Fibroblast of lung (primary cell): ENCODE results near the gene BTBD9. TPM values are rescaled to one million over a fixed set of nuclear protein-coding genes. Genes with fewer than 3 reads are reported as not detected.

Experiments used
- DNase-seq, 2 donors: peaks; one replicate each; pipeline versions ENCODE4 v3.0.0 to v3.0.0-alpha.2; 2010; ENCODE audit warnings: low read depth in 2 of 2
- H2AFZ ChIP-seq: 2 replicates; pipeline ENCODE4 v1.5.1; 2012; ENCODE audit warnings: low read length, control low read depth, inconsistent platforms
- H3K27ac ChIP-seq: 2 replicates; pipeline ENCODE4 v1.5.1; 2011; ENCODE audit warnings: low read length, control low read depth; ENCODE audit not compliant: insufficient read depth
- H3K27me3 ChIP-seq: 2 replicates; pipeline ENCODE4 v1.5.1; 2011; ENCODE audit warnings: mild to moderate bottlenecking, low read length; ENCODE audit not compliant: control insufficient read depth, insufficient read depth
- H3K36me3 ChIP-seq: 2 replicates; pipeline ENCODE4 v1.5.1; 2011; ENCODE audit warnings: low read length; ENCODE audit not compliant: control insufficient read depth, insufficient read depth
- H3K4me1 ChIP-seq: 2 replicates; pipeline ENCODE4 v1.5.1; 2011; ENCODE audit warnings: low read length; ENCODE audit not compliant: control insufficient read depth, insufficient read depth; ENCODE audit errors: extremely low read depth
- H3K4me2 ChIP-seq: 2 replicates; pipeline ENCODE4 v1.5.1; 2011; ENCODE audit warnings: low read length, control low read depth; ENCODE audit not compliant: insufficient read depth; ENCODE audit errors: extremely low read depth
- H3K4me3 ChIP-seq, 4 experiments: fragments of 200-600 bp in 1 of 4; sonication (generic) in 1 of 4; replicated peaks in 1 of 4; 2 replicates each; pipeline ENCODE4 v1.5.1; 2011 to 2016; ENCODE audit warnings: low read length in 4 of 4, low read depth in 3 of 4, mild to moderate bottlenecking in 3 of 4, control low read depth in 2 of 4, inconsistent platforms in 1 of 4, mixed read lengths in 1 of 4; ENCODE audit not compliant: insufficient read depth in 1 of 4; ENCODE audit errors: control extremely low read depth in 1 of 4
- H3K79me2 ChIP-seq: 2 replicates; pipeline ENCODE4 v1.5.1; 2012; ENCODE audit warnings: mild to moderate bottlenecking, low read length, inconsistent platforms; ENCODE audit not compliant: control insufficient read depth, insufficient read depth
- H3K9ac ChIP-seq: 2 replicates; pipeline ENCODE4 v1.5.1; 2011; ENCODE audit warnings: mild to moderate bottlenecking, low read length, control low read depth; ENCODE audit not compliant: insufficient read depth
- H3K9me3 ChIP-seq: 2 replicates; pipeline ENCODE4 v1.5.1; 2012; ENCODE audit warnings: low read depth, low read length; ENCODE audit not compliant: control insufficient read depth, insufficient read depth
- H4K20me1 ChIP-seq: 2 replicates; pipeline ENCODE4 v1.5.1; 2011; ENCODE audit warnings: low read length; ENCODE audit not compliant: control insufficient read depth, insufficient read depth; ENCODE audit errors: extremely low read depth
- CTCF ChIP-seq, 2 donors: IDR thresholded peaks in 1 of 2; conservative IDR thresholded peaks in 1 of 2; 1 replicate in 1 of 2; 2 replicates in 1 of 2; pipeline ENCODE4 v1.5.1; 2011 to 2012; ENCODE audit warnings: low read length in 2 of 2, control low read depth in 1 of 2, inconsistent platforms in 1 of 2, low read depth in 1 of 2, mild to moderate bottlenecking in 1 of 2
- EZH2 ChIP-seq: IDR thresholded peaks from 2 replicates; pipeline ENCODE4 v1.5.1; 2012; ENCODE audit warnings: low read length, control low read depth, mild to moderate bottlenecking; ENCODE audit errors: missing control alignments
- polyA plus RNA-seq, 2 donors: library from polyadenylated mRNA; depleted of rRNA in 1 of 2; stranded (reverse) in 1 of 2; unstranded in 1 of 2; fragments of >200 nt; gene quantifications; 2 replicates each; pipeline ENCODE4 v1.2.1, GENCODE V29; 2011 to 2012; ENCODE audit warnings: missing spikeins in 1 of 2
- total RNA-seq: library from RNA; depleted of rRNA; stranded (reverse); fragments of >200 nt; gene quantifications from 2 replicates; pipeline ENCODE4 v1.2.1, GENCODE V29; 2014

Gene BTBD9
- total and polyA plus RNA-seq, 2 donors (not counting 1 experiment from before 2014, with no cell fraction given): 7.7 to 13.4 TPM

GRCh38 chr6:38415231-38416005, 224.3 kb downstream of the BTBD9 start:
- no peaks in the 10 kb centered on the region for H3K36me3 ChIP-seq
- no peaks in the 10 kb centered on the region for H4K20me1 ChIP-seq
- H3K27ac ChIP-seq: no peak overlapping the region
- no peaks in the 10 kb centered on the region for H3K27me3 ChIP-seq
- no peaks in the 10 kb centered on the region for H3K9me3 ChIP-seq
- no peak overlapping the region for H2AFZ ChIP-seq
- H3K4me1 ChIP-seq: no peaks in the 10 kb centered on the region
- TF ChIP-seq CTCF (conservative IDR thresholded peaks at IDR 0.05 in 1 of 2, IDR thresholded peaks at IDR 0.05 in 1 of 2; ENCODE audit: low read depth in 1 of 2, low read length in 2 of 2) (no peak), EZH2 (no peak)
- no peak overlapping the region for H3K4me3 ChIP-seq
- no peak overlapping the region for H3K4me2 ChIP-seq
- DNase-seq: peak in 1 of 2 donors; percentile 37
- no peak overlapping the region for H3K9ac ChIP-seq
- no peaks in the 10 kb centered on the region for H3K79me2 ChIP-seq

GRCh38 chr6:38413102-38413800, 226.5 kb downstream of the BTBD9 start:
- TF ChIP-seq EZH2 (no peak), CTCF (conservative IDR thresholded peaks at IDR 0.05 in 1 of 2, IDR thresholded peaks at IDR 0.05 in 1 of 2; ENCODE audit: low read depth in 1 of 2, low read length in 2 of 2) (no peak)
- no peaks in the 10 kb centered on the region for H3K9me3 ChIP-seq
- no peaks in the 10 kb centered on the region for H3K36me3 ChIP-seq
- H3K79me2 ChIP-seq: no peaks in the 10 kb centered on the region
- H3K4me1 ChIP-seq: no peaks in the 10 kb centered on the region
- H2AFZ ChIP-seq: no peak overlapping the region
- H4K20me1 ChIP-seq: no peaks in the 10 kb centered on the region
- H3K9ac ChIP-seq: no peak overlapping the region
- no peak overlapping the region for H3K4me2 ChIP-seq
- H3K27ac ChIP-seq: no peak overlapping the region
- no peaks in the 10 kb centered on the region for H3K27me3 ChIP-seq
- no peak overlapping the region for H3K4me3 ChIP-seq
- DNase-seq: peak in 1 of 2 donors; percentile 34

- Histone ChIP-seq H3K79me2 (no peaks in the 10 kb centered on the region), H3K4me2 (no peak overlapping the region), H3K4me1 (no peaks in the 10 kb centered on the region)
Observed at GRCh38 chr6:38407192-38407591, 232.5 kb downstream of the BTBD9 start.

More at GRCh38 chr6:38407192-38407591, 232.5 kb downstream of the BTBD9 start:
- Histone ChIP-seq H3K9me3 (no peaks in the 10 kb centered on the region), H4K20me1 (no peaks in the 10 kb centered on the region), H3K9ac (no peak overlapping the region), H3K4me3 (no peak overlapping the region), H3K36me3 (no peaks in the 10 kb centered on the region), H3K27me3 (no peaks in the 10 kb centered on the region), H2AFZ (no peak overlapping the region), H3K27ac (no peak overlapping the region)
- DNase-seq: no peak
- TF ChIP-seq EZH2 (no peak), CTCF (conservative IDR thresholded peaks at IDR 0.05 in 1 of 2, IDR thresholded peaks at IDR 0.05 in 1 of 2; ENCODE audit: low read depth in 1 of 2, low read length in 2 of 2) (no peak)
